Caco-2 (cell line): Measurements from ENCODE around the gene TSFM. TPM values are rescaled to one million over a fixed set of nuclear protein-coding genes. Genes with fewer than 3 reads are reported as not detected.

Experiments used
- BruUV-seq: library from RNA; stranded (reverse); fragments of 400-500 nt; replicated peaks from 2 replicates; lab custom pipeline; 2021; lab: Mats Ljungman, UMichigan
- CTCF ChIA-PET: fragments of 300-600 bp; sonication (Branson Sonifier 250); formaldehyde crosslinking; loops from one replicate; lab custom pipeline; 2022; ENCODE audit warnings: antibody characterized with exemption; lab: Charles Lee
- POLR2A ChIA-PET: fragments of 300-600 bp; sonication (Branson Sonifier 250); formaldehyde crosslinking; loops from one replicate; lab custom pipeline; 2022; ENCODE audit warnings: antibody characterized with exemption; lab: Charles Lee
- DNase-seq, 2 experiments: peaks; one replicate each; pipeline versions ENCODE4 v3.0.0 to v3.0.0-alpha.2; 2020 to 2022
- H3K27me3 ChIP-seq: replicated peaks from 2 replicates; pipeline ENCODE4 v1.6.0; 2011; ENCODE audit warnings: low read length; ENCODE audit not compliant: control insufficient read depth, insufficient read depth
- H3K36me3 ChIP-seq: 2 replicates; pipeline ENCODE4 v1.5.1; 2011; ENCODE audit warnings: low read length; ENCODE audit not compliant: control insufficient read depth, insufficient read depth
- H3K4me1 ChIP-seq: fragments of 250-450 bp; sonication (Bioruptor Pico); 2 replicates; pipeline ENCODE4 v1.5.1; 2020; ENCODE audit warnings: mild to moderate bottlenecking
- H3K4me3 ChIP-seq: 2 replicates; pipeline ENCODE4 v1.5.1; 2011; ENCODE audit warnings: low read depth, mild to moderate bottlenecking, control low read depth, low read length
- H3K9me3 ChIP-seq: fragments of 250-450 bp; sonication (Bioruptor Pico); 2 replicates; pipeline ENCODE4 v1.5.1; 2020; ENCODE audit warnings: mild to moderate bottlenecking, moderate library complexity
- H3K27ac Mint-ChIP-seq: one replicate; pipeline ENCODE4 v1.8.0; 2022; ENCODE audit warnings: mixed read lengths; ENCODE audit not compliant: unreplicated experiment
- H3K27me3 Mint-ChIP-seq: one replicate; pipeline ENCODE4 v1.8.0; 2022; ENCODE audit warnings: mixed read lengths; ENCODE audit not compliant: insufficient read depth, unreplicated experiment
- H3K36me3 Mint-ChIP-seq: one replicate; pipeline ENCODE4 v1.8.0; 2022; ENCODE audit warnings: mild to moderate bottlenecking, mixed read lengths; ENCODE audit not compliant: insufficient read depth, unreplicated experiment
- H3K4me1 Mint-ChIP-seq: one replicate; pipeline ENCODE4 v1.8.0; 2022; ENCODE audit warnings: low read depth, mixed read lengths; ENCODE audit not compliant: unreplicated experiment
- H3K4me3 Mint-ChIP-seq: one replicate; pipeline ENCODE4 v1.8.0; 2022; ENCODE audit warnings: mild to moderate bottlenecking, moderate library complexity, mixed read lengths; ENCODE audit not compliant: unreplicated experiment
- H3K9me3 Mint-ChIP-seq: one replicate; pipeline ENCODE4 v1.8.0; 2022; ENCODE audit warnings: mixed read lengths; ENCODE audit not compliant: unreplicated experiment
- CTCF ChIP-seq, 2 experiments: fragments of 200-600 bp in 1 of 2; IDR thresholded peaks; 1 replicate in 1 of 2; 2 replicates in 1 of 2; pipeline versions ENCODE4 v1.5.1 to v1.8.0; 2011 to 2022; ENCODE audit warnings: antibody characterized with exemption in 1 of 2, control low read depth in 1 of 2, inconsistent platforms in 1 of 2, low read depth in 1 of 2, low read length in 1 of 2, mild to moderate bottlenecking in 1 of 2, moderate library complexity in 1 of 2; ENCODE audit not compliant: insufficient read depth in 1 of 2, severe bottlenecking in 1 of 2, unreplicated experiment in 1 of 2
- intact Hi-C: fragments of 100-400 bp; cut with micrococcal nuclease; formaldehyde crosslinking; loops from one replicate; pipeline ENCODE4 v1.10.0; 2022; ENCODE audit not compliant: unreplicated experiment
- microRNA-seq: library from miRNA; unstranded; fragments of <30 nt; microRNA quantifications from one replicate; pipeline ENCODE4 v1.2.0, GENCODE V29; 2022
- total RNA-seq: library from RNA; stranded (reverse); gene quantifications from 2 replicates; pipeline ENCODE4 v1.2.3, GENCODE V29; 2022

TSFM gene
- total RNA-seq, 1 experiment from 2014 or later = 57.5 TPM

GRCh38 chr12:57846285-57846576 lies 63.6 kb downstream of the TSFM start:
- no TSS peak for BruUV-seq
- Mint-ChIP-seq H3K4me3 (peak overlapping the region; percentile 76), H3K4me1 (peaks cover 26% of the 10 kb centered on the region), H3K27ac (peak overlapping the region; percentile 88), H3K36me3 (peaks cover 25% of the 10 kb centered on the region), H3K9me3 (no peaks in the 10 kb centered on the region), H3K27me3 (no peaks in the 10 kb centered on the region)
- POLR2A ChIA-PET = interaction anchor here (0.6 to 1.1 kb wide), 4 partner anchors 19 to 74 kb away, joined by 3 to 7 read pairs (median 4); partner anchors contain the start of gene EEF1AKMT3
- no peak for TF ChIP-seq CTCF (IDR thresholded peaks at IDR 0.05; ENCODE audit: insufficient read depth in 1 of 2, low read depth in 1 of 2, low read length in 1 of 2, severe bottlenecking in 1 of 2, unreplicated experiment in 1 of 2)
- intact Hi-C loops = loop anchor here (2.0 kb wide), 1 partner anchor 15 kb away; no protein-coding TSS in a partner anchor
- DNase-seq = no peak
- no peaks in the 10 kb centered on the region for H3K36me3 ChIP-seq
- no peaks in the 10 kb centered on the region for H3K9me3 ChIP-seq
- peaks cover 30% of the 10 kb centered on the region for H3K4me1 ChIP-seq
- no peaks in the 10 kb centered on the region; the same call in 1 of the 2 replicates for H3K27me3 ChIP-seq
- CTCF ChIA-PET = interaction anchor here (0.6 to 1.2 kb wide), 3 partner anchors 60 to 95 kb away, joined by 3 to 7 read pairs (median 4); partner anchors contain the start of gene CDK4
- peak overlapping the region; percentile 98 for H3K4me3 ChIP-seq

- Mint-ChIP-seq H3K4me1 (peaks cover 20% of the 10 kb centered on the region), H3K4me3 (peak within 1 kb of the TSS; percentile 76), H3K9me3 (no peaks in the 10 kb centered on the region), H3K27ac (peak within 1 kb of the TSS; percentile 88), H3K36me3 (peaks cover 20% of the 10 kb centered on the region), H3K27me3 (peaks cover 3% of the 10 kb centered on the region)
- POLR2A ChIA-PET = interaction anchor here (0.6 to 1.1 kb wide), 5 partner anchors 18 to 75 kb away, joined by 3 to 7 read pairs (median 3); partner anchors contain the start of gene EEF1AKMT3
- BruUV-seq = no TSS peak
- H3K36me3 ChIP-seq = no peaks in the 10 kb centered on the region
- peak; percentile 99 for DNase-seq
- TF ChIP-seq CTCF (IDR thresholded peaks at IDR 0.05; ENCODE audit: insufficient read depth in 1 of 2, low read depth in 1 of 2, low read length in 1 of 2, severe bottlenecking in 1 of 2, unreplicated experiment in 1 of 2) = no peak
- CTCF ChIA-PET = interaction anchor here (0.6 to 1.2 kb wide), 4 partner anchors 58 to 95 kb away, joined by 3 to 7 read pairs (median 4); partner anchors contain the start of gene CDK4
- peaks cover 24% of the 10 kb centered on the region for H3K4me1 ChIP-seq
- H3K4me3 ChIP-seq = peak within 1 kb of the TSS; percentile 98
- intact Hi-C loops = loop anchor here (1.0 to 2.0 kb wide), 3 partner anchors 15 to 19 kb away; no protein-coding TSS in a partner anchor
- H3K27me3 ChIP-seq = no peaks in the 10 kb centered on the region; the same call in 1 of the 2 replicates
- H3K9me3 ChIP-seq = no peaks in the 10 kb centered on the region
Observed at GRCh38 chr12:57846577-57847319, 64.2 kb downstream of the TSFM start, which contains the start of gene CTDSP2. Gene CTDSP2, minus strand, starts transcription at chr12:57846729. Its CDS starts 294 bp downstream, at chr12:57846435.

Small RNA genes lying within 50 kb of the gene (microRNA-seq; reads per million reads assigned to microRNA genes)
- gene MIR26A2 (252 reads per million, percentile 78 among the genes with 10 or more reads in this experiment), gene MIR6759 (not detected)

Other genes starting within 250 kb of the TSFM start
- gene DCTN2, start 235.6 kb upstream of the TSFM start, total RNA-seq = 89.4 and 94.4 TPM in 2 replicates
- 0.05 TPM in 1 of 2 replicates, not detected in the other for gene KIF5A, start 232.7 kb upstream of the TSFM start, total RNA-seq
- gene PIP4K2C, start 191.6 kb upstream of the TSFM start, total RNA-seq = 42.0 and 48.0 TPM in 2 replicates
- gene DTX3, start 178.0 kb upstream of the TSFM start, total RNA-seq = 17.4 and 20.4 TPM in 2 replicates
- 5.2 and 5.5 TPM in 2 replicates for gene ARHGEF25, start 171.4 kb upstream of the TSFM start, total RNA-seq
- 4.2 and 5.7 TPM in 2 replicates for gene B4GALNT1, start 149.6 kb upstream of the TSFM start, total RNA-seq
- 169 and 182 TPM in 2 replicates for gene OS9, start 88.7 kb upstream of the TSFM start, total RNA-seq
- 0.09 TPM in 1 of 2 replicates, not detected in the other for gene AGAP2, start 44.0 kb upstream of the TSFM start, total RNA-seq
- 20.6 and 23.3 TPM in 2 replicates for gene TSPAN31, start 37.7 kb upstream of the TSFM start, total RNA-seq
- gene CDK4, start 30.5 kb upstream of the TSFM start, total RNA-seq = 205 and 210 TPM in 2 replicates
- 11.0 and 12.0 TPM in 2 replicates for gene MARCHF9, start 27.7 kb upstream of the TSFM start, total RNA-seq
- gene CYP27B1, start 15.7 kb upstream of the TSFM start, total RNA-seq = 6.9 and 7.1 TPM in 2 replicates
- 34.1 and 37.8 TPM in 2 replicates for gene METTL1, start 10.7 kb upstream of the TSFM start, total RNA-seq
- 5.0 and 6.7 TPM in 2 replicates for gene EEF1AKMT3, start 10.2 kb upstream of the TSFM start, total RNA-seq
- gene AVIL, start 35.9 kb downstream of the TSFM start, total RNA-seq = 0.84 and 2.3 TPM in 2 replicates
- gene CTDSP2, start 63.9 kb downstream of the TSFM start, total RNA-seq = 103 and 117 TPM in 2 replicates
- gene ATP23, start 158.8 kb downstream of the TSFM start, total RNA-seq = 6.1 and 6.6 TPM in 2 replicates